ENCODE results near the gene ADK.

The ADK gene

GRCh38 chr10:74708246-74708645, 557.2 kb downstream of the ADK start:
- no peak for DNase-seq (ENCODE audit: low read depth in 1 of 2, low spot score in 1 of 2)
- TF ChIP-seq GABPA (IDR thresholded peaks at IDR 0.05; ENCODE audit: low read depth) (no peak), CTCF (IDR thresholded peaks at IDR 0.05; ENCODE audit: insufficient read depth, low read length) (no peak), REST (IDR thresholded peaks at IDR 0.05; ENCODE audit: insufficient replicate concordance, low read depth) (no peak), POLR2AphosphoS5 (IDR thresholded peaks at IDR 0.05; ENCODE audit: low read depth) (no peak), SPI1 (IDR thresholded peaks at IDR 0.05; ENCODE audit: borderline replicate concordance, low read depth) (no peak)
- H3K27me3 ChIP-seq (ENCODE audit: insufficient read depth, poor library complexity, severe bottlenecking), result no peaks in the 10 kb centered on the region
- no peak overlapping the region for H3K4me3 ChIP-seq (replicated peaks; ENCODE audit: insufficient read depth, low read length)
- no peak overlapping the region for H3K27ac ChIP-seq (replicated peaks)

- TF ChIP-seq REST (IDR thresholded peaks at IDR 0.05; ENCODE audit: insufficient replicate concordance, low read depth), result no peak
- no peak for TF ChIP-seq POLR2AphosphoS5 (IDR thresholded peaks at IDR 0.05; ENCODE audit: low read depth)
- no peak for TF ChIP-seq CTCF (IDR thresholded peaks at IDR 0.05; ENCODE audit: insufficient read depth, low read length)
- TF ChIP-seq GABPA (IDR thresholded peaks at IDR 0.05; ENCODE audit: low read depth), result no peak
- TF ChIP-seq SPI1 (IDR thresholded peaks at IDR 0.05; ENCODE audit: borderline replicate concordance, low read depth), result no peak
- Histone ChIP-seq H3K27me3 (ENCODE audit: insufficient read depth, poor library complexity, severe bottlenecking) (no peaks in the 10 kb centered on the region), H3K4me3 (replicated peaks; ENCODE audit: insufficient read depth, low read length) (no peak overlapping the region), H3K27ac (replicated peaks) (no peak overlapping the region)
- no peak for DNase-seq (ENCODE audit: low read depth in 1 of 2, low spot score in 1 of 2)
Measured at GRCh38 chr10:74718208-74718607, 567.2 kb downstream of the ADK start.

- no peaks in the 10 kb centered on the region for H3K27me3 ChIP-seq (ENCODE audit: insufficient read depth, poor library complexity, severe bottlenecking)
- H3K27ac ChIP-seq (replicated peaks), result no peak overlapping the region
- H3K4me3 ChIP-seq (replicated peaks; ENCODE audit: insufficient read depth, low read length), result no peak overlapping the region
- TF ChIP-seq POLR2AphosphoS5 (IDR thresholded peaks at IDR 0.05; ENCODE audit: low read depth), result no peak
- TF ChIP-seq CTCF (IDR thresholded peaks at IDR 0.05; ENCODE audit: insufficient read depth, low read length), result no peak
- TF ChIP-seq REST (IDR thresholded peaks at IDR 0.05; ENCODE audit: insufficient replicate concordance, low read depth), result no peak
- no peak for DNase-seq (ENCODE audit: low read depth in 1 of 2, low spot score in 1 of 2)
Measured at GRCh38 chr10:74728225-74728624, 577.2 kb downstream of the ADK start.

Data from HL-60 (cell line).